Measurements from ENCODE around the gene EPS8L3.

GRCh38 chr1:109787845-109788601 is 24.3 kb upstream of the EPS8L3 start:
- TF ChIP-seq POLR2AphosphoS5 (IDR thresholded peaks at IDR 0.05; ENCODE audit: low read depth, low read length) (no peak), FOXP2 (optimal IDR thresholded peaks at IDR 0.05; ENCODE audit: borderline replicate concordance, extremely low read depth, extremely low read length, insufficient read depth) (no peak), SIN3A (IDR thresholded peaks at IDR 0.05; ENCODE audit: borderline replicate concordance, insufficient read depth, low read length) (no peak), TAF1 (IDR thresholded peaks at IDR 0.05; ENCODE audit: borderline replicate concordance, insufficient read depth, low read length) (no peak)

Measured in PFSK-1 (cell line).